Stimulated activated CD8-positive, alpha-beta memory T cell treated with anti-CD3 and anti-CD28 coated beads, Interleukin-7, amount 100 ng/mL, for 4 hours (primary cell): ENCODE results near the gene PPP4R1.

Source experiments
- DNase-seq, 2 donors: peaks; one replicate each; pipeline ENCODE4 v3.0.0-alpha.2; 2020; ENCODE audit warnings: low read depth in 2 of 2

PPP4R1 gene

GRCh38 chr18:9506046-9506792 is 108.1 kb downstream of the PPP4R1 start:
- DNase-seq: no peak
